ENCODE data around the gene STAB2. TPM values are rescaled to one million over a fixed set of nuclear protein-coding genes. Genes with fewer than 3 reads are reported as not detected.

The STAB2 gene
- total RNA-seq, 1 experiment from 2014 or later = not detected

GRCh38 chr12:103799504-103799856 lies 212.4 kb downstream of the STAB2 start:
- Histone ChIP-seq H3K36me3 (ENCODE audit: control insufficient read depth in 1 of 2, insufficient read depth in 2 of 2, low read length in 2 of 2) (peaks cover 3% of the 10 kb centered on the region in 2 experiments; a peak in 3 of 4 replicates), H3K27me3 (ENCODE audit: insufficient read depth, low read length) (no peaks in the 10 kb centered on the region), H3K9me2 (ENCODE audit: insufficient read depth) (no peaks in the 10 kb centered on the region), H2AFZ (ENCODE audit: low read depth, low read length, poor library complexity, severe bottlenecking) (no peak overlapping the region), H3K9ac (ENCODE audit: low read length) (no peak overlapping the region), H4K20me1 (ENCODE audit: insufficient read depth) (no peaks in the 10 kb centered on the region), H3K4me3 (replicated peaks in 1 of 2; ENCODE audit: low read depth in 1 of 2, low read length in 2 of 2) (no peak overlapping the region), H3K4me1 (ENCODE audit: control insufficient read depth in 1 of 2, insufficient read depth in 2 of 2, low read length in 2 of 2) (peaks cover 37 to 47% of the 10 kb centered on the region in 2 experiments), H3K27ac (ENCODE audit: low read depth, low read length) (no peak overlapping the region), H3K4me2 (ENCODE audit: low read length) (no peak overlapping the region), H3K79me2 (ENCODE audit: insufficient read depth, low read length) (no peaks in the 10 kb centered on the region; the same call in 1 of the 2 replicates), H3K9me3 (ENCODE audit: control insufficient read depth in 1 of 2, insufficient read depth in 1 of 2, low read depth in 1 of 2, low read length in 2 of 2) (no peaks in the 10 kb centered on the region)
- TF ChIP-seq YY1 (IDR thresholded peaks at IDR 0.05; ENCODE audit: extremely low read depth, insufficient replicate concordance, low read depth, low read length) (no peak), ZBTB33 (IDR thresholded peaks at IDR 0.05; ENCODE audit: extremely low read depth, insufficient replicate concordance, low read length) (no peak), EZH2phosphoT487 (IDR thresholded peaks at IDR 0.05; ENCODE audit: borderline replicate concordance) (no peak), ZFX (IDR thresholded peaks at IDR 0.05) (no peak), CEBPB (IDR thresholded peaks at IDR 0.05; ENCODE audit: low read depth) (no peak), EZH2 (IDR thresholded peaks at IDR 0.05) (no peak), RAD21 (IDR thresholded peaks at IDR 0.05; ENCODE audit: low read depth) (no peak), ATF3 (IDR thresholded peaks at IDR 0.05) (no peak), POLR2AphosphoS5 (IDR thresholded peaks at IDR 0.05; ENCODE audit: low read depth, low read length) (no peak), EGR1 (IDR thresholded peaks at IDR 0.05; ENCODE audit: low read depth) (no peak), JUND (IDR thresholded peaks at IDR 0.05) (no peak), ELF1 (IDR thresholded peaks at IDR 0.05; ENCODE audit: borderline replicate concordance, low read depth) (no peak), REST (IDR thresholded peaks at IDR 0.05; ENCODE audit: low read depth) (no peak)
- CTCF ChIA-PET = no interaction called here
- POLR2A ChIA-PET = no interaction called here
- no peak for DNase-seq (ENCODE audit: low read depth, low spot score)
- ATAC-seq = no peak
- intact Hi-C loops (cut with micrococcal nuclease) = no loop called here
- no TSS peak for BruUV-seq (replicated peaks)
- RAD21 ChIA-PET (ENCODE audit: low non-redundant PET in 1 of 2, low total read pairs in 2 of 2, uncharacterized antibody in 2 of 2, unreplicated experiment in 2 of 2) = no interaction called here
